GM23338 (cell line): ENCODE measurements around the gene MBD5. TPM values are rescaled to one million over a fixed set of nuclear protein-coding genes. Genes with fewer than 3 reads are reported as not detected.

Experiments used
- ATAC-seq: fragments of 200-7000 bp; cut with Tn5 transposase; 3 replicates; pipeline ENCODE4 v1.9.1; 2020
- DNase-seq: peaks from one replicate; pipeline ENCODE4 v3.0.0-alpha.2; 2015; ENCODE audit warnings: low spot score
- H2AFZ ChIP-seq: fragments of 200-600 bp; sonication (generic); 2 replicates; pipeline ENCODE4 v1.8.0; 2016; ENCODE audit warnings: antibody characterized with exemption, mild to moderate bottlenecking, moderate library complexity
- H3F3A ChIP-seq: fragments of 200-600 bp; sonication (generic); replicated peaks from 2 replicates; pipeline ENCODE4 v1.8.0; 2017; ENCODE audit warnings: antibody characterized with exemption, mixed run types, low read depth
- H3K27ac ChIP-seq: fragments of 200-600 bp; sonication (generic); 2 replicates; pipeline ENCODE4 v1.6.1; 2016; ENCODE audit warnings: low read depth
- H3K27me3 ChIP-seq: fragments of 200-600 bp; sonication (generic); 2 replicates; pipeline ENCODE4 v1.8.0; 2016; ENCODE audit warnings: mild to moderate bottlenecking, mixed run types, moderate library complexity; ENCODE audit not compliant: insufficient read depth
- H3K36me3 ChIP-seq: fragments of 200-600 bp; sonication (generic); 2 replicates; pipeline ENCODE4 v1.8.0; 2016; ENCODE audit warnings: mild to moderate bottlenecking; ENCODE audit not compliant: insufficient read depth
- H3K4me1 ChIP-seq: fragments of 200-600 bp; sonication (generic); 2 replicates; pipeline ENCODE4 v1.8.0; 2016; ENCODE audit warnings: mild to moderate bottlenecking, moderate library complexity; ENCODE audit not compliant: insufficient read depth
- H3K4me2 ChIP-seq: fragments of 200-600 bp; sonication (generic); 2 replicates; pipeline ENCODE4 v1.7.1; 2017; ENCODE audit warnings: mixed run types
- H3K4me3 ChIP-seq: fragments of 200-600 bp; sonication (generic); 2 replicates; pipeline ENCODE4 v1.6.1; 2016; ENCODE audit warnings: mixed run types
- H3K79me2 ChIP-seq: fragments of 200-600 bp; sonication (generic); replicated peaks from 2 replicates; pipeline ENCODE4 v1.8.0; 2017; ENCODE audit warnings: mild to moderate bottlenecking; ENCODE audit not compliant: insufficient read depth
- H3K9me2 ChIP-seq: fragments of 200-600 bp; sonication (generic); 2 replicates; pipeline ENCODE4 v1.8.0; 2017; ENCODE audit not compliant: insufficient read depth
- H4K20me1 ChIP-seq: fragments of 200-600 bp; sonication (generic); replicated peaks from 2 replicates; pipeline ENCODE4 v1.8.0; 2017; ENCODE audit warnings: mild to moderate bottlenecking; ENCODE audit not compliant: insufficient read depth
- H3K27ac Mint-ChIP-seq: 2 replicates; pipeline ENCODE4 v1.8.0; 2020; ENCODE audit warnings: inconsistent platforms, mild to moderate bottlenecking, moderate library complexity, mixed read lengths
- H3K27me3 Mint-ChIP-seq: 3 replicates; pipeline ENCODE4 v1.8.0; 2022; ENCODE audit warnings: low read depth, mild to moderate bottlenecking, moderate library complexity, mixed read lengths, inconsistent platforms; ENCODE audit not compliant: insufficient read depth, poor library complexity
- H3K36me3 Mint-ChIP-seq: 3 replicates; pipeline ENCODE4 v1.8.0; 2021; ENCODE audit warnings: low read depth, mild to moderate bottlenecking, inconsistent platforms, moderate library complexity, mixed read lengths
- H3K4me1 Mint-ChIP-seq: 3 replicates; pipeline ENCODE4 v1.8.0; 2020; ENCODE audit warnings: mild to moderate bottlenecking, inconsistent platforms, mixed read lengths
- H3K4me3 Mint-ChIP-seq: 3 replicates; pipeline ENCODE4 v1.8.0; 2021; ENCODE audit warnings: moderate library complexity, mild to moderate bottlenecking, inconsistent platforms, mixed read lengths
- H3K9me3 Mint-ChIP-seq: 3 replicates; pipeline ENCODE4 v1.8.0; 2020; ENCODE audit warnings: moderate library complexity, mild to moderate bottlenecking, inconsistent platforms, mixed read lengths
- CREB1 ChIP-seq: fragments of 250-450 bp; sonication (Bioruptor Pico); IDR thresholded peaks from 2 replicates; pipeline ENCODE4 v1.5.0; 2020; ENCODE audit warnings: low read depth, mild to moderate bottlenecking, moderate library complexity
- CTCF ChIP-seq, 2 experiments: fragments of 200-600 bp in 1 of 2; sonication (generic) in 1 of 2; conservative IDR thresholded peaks; 2 replicates each; pipeline versions ENCODE4 v1.5.1 to v1.6.1; 2016 to 2017; ENCODE audit warnings: antibody characterized with exemption in 2 of 2, low read depth in 2 of 2, mild to moderate bottlenecking in 2 of 2, moderate library complexity in 1 of 2
- ETS1 ChIP-seq: IDR thresholded peaks from 2 replicates; pipeline ENCODE4 v1.6.1; 2016; ENCODE audit warnings: antibody characterized with exemption
- EZH2 ChIP-seq: fragments of 200-600 bp; sonication (generic); IDR thresholded peaks from one replicate; pipeline ENCODE4 v1.8.0; 2017; ENCODE audit warnings: antibody characterized with exemption, mild to moderate bottlenecking, low read depth; ENCODE audit not compliant: unreplicated experiment
- EZH2phosphoT487 ChIP-seq: fragments of 200-600 bp; sonication (generic); IDR thresholded peaks from one replicate; pipeline ENCODE4 v1.8.1; 2018; ENCODE audit warnings: antibody characterized with exemption; ENCODE audit not compliant: unreplicated experiment
- JUNB ChIP-seq: IDR thresholded peaks from one replicate; pipeline ENCODE4 v1.6.1; 2016; ENCODE audit warnings: antibody characterized with exemption; ENCODE audit not compliant: unreplicated experiment
- NANOG ChIP-seq: IDR thresholded peaks from 2 replicates; pipeline ENCODE4 v1.6.1; 2016; ENCODE audit warnings: antibody characterized with exemption, borderline replicate concordance
- POLR2AphosphoS5 ChIP-seq: IDR thresholded peaks from 2 replicates; pipeline ENCODE4 v1.6.1; 2016; ENCODE audit warnings: antibody characterized with exemption, low read depth
- REST ChIP-seq: IDR thresholded peaks from one replicate; pipeline ENCODE4 v1.6.1; 2018; ENCODE audit warnings: antibody characterized with exemption; ENCODE audit not compliant: unreplicated experiment
- STAT1 ChIP-seq: IDR thresholded peaks from one replicate; pipeline ENCODE4 v1.6.1; 2016; ENCODE audit warnings: antibody characterized with exemption; ENCODE audit not compliant: unreplicated experiment
- ZNF114 ChIP-seq: fragments of 250-450 bp; sonication (Bioruptor Pico); IDR thresholded peaks from 2 replicates; pipeline ENCODE4 v1.5.0; 2020; ENCODE audit warnings: mild to moderate bottlenecking, moderate library complexity
- ZNF331 ChIP-seq: fragments of 250-450 bp; sonication (Bioruptor Pico); IDR thresholded peaks from 2 replicates; pipeline ENCODE4 v1.5.0; 2020; ENCODE audit warnings: low read depth, mild to moderate bottlenecking, moderate library complexity
- ZNF462 ChIP-seq: fragments of 250-450 bp; sonication (Bioruptor Pico); IDR thresholded peaks from 2 replicates; pipeline ENCODE4 v1.5.0; 2020; ENCODE audit warnings: mild to moderate bottlenecking, moderate library complexity
- polyA plus RNA-seq: library from polyadenylated mRNA; unstranded; fragments of >200 nt; fragmentation: Nextera tagmentation; extraction: Ambion mirVana; gene quantifications from 2 replicates; pipeline ENCODE4 v1.2.1, GENCODE V29; 2016
- total RNA-seq: library from RNA; depleted of rRNA; stranded (reverse); fragments of >200 nt; shearing (Covaris generic); gene quantifications from 2 replicates; pipeline ENCODE4 v1.2.3, GENCODE V29; 2014

MBD5 gene
- total and polyA plus RNA-seq, 2 experiments from 2014 or later, result 16.2 to 23.1 TPM

- no peaks in the 10 kb centered on the region for H3K4me1 Mint-ChIP-seq
- Histone ChIP-seq H3K4me3 (no peak overlapping the region), H3K36me3 (no peaks in the 10 kb centered on the region), H3K4me2 (no peak overlapping the region), H3K27ac (no peak overlapping the region), H3K4me1 (no peaks in the 10 kb centered on the region), H3K79me2 (no peaks in the 10 kb centered on the region), H3K9me2 (no peaks in the 10 kb centered on the region), H3F3A (no peaks in the 10 kb centered on the region), H4K20me1 (no peaks in the 10 kb centered on the region), H2AFZ (no peak overlapping the region), H3K27me3 (no peaks in the 10 kb centered on the region)
- no peaks in the 10 kb centered on the region for H3K9me3 Mint-ChIP-seq
- DNase-seq (no peak), ATAC-seq (no peak)
- H3K27ac Mint-ChIP-seq, result no peak overlapping the region
- H3K27me3 Mint-ChIP-seq, result no peaks in the 10 kb centered on the region
- TF ChIP-seq ZNF462, result no peak
- TF ChIP-seq EZH2phosphoT487, result no peak
- TF ChIP-seq ETS1, result no peak
- no peak for TF ChIP-seq CTCF (conservative IDR thresholded peaks at IDR 0.05; ENCODE audit: low read depth in 2 of 2)
- no peak for TF ChIP-seq ZNF114 (CRISPR knock-in tag)
- no peak for TF ChIP-seq NANOG
- no peak for TF ChIP-seq JUNB
- no peak for TF ChIP-seq CREB1 (CRISPR knock-in tag)
- TF ChIP-seq EZH2, result no peak
- TF ChIP-seq REST, result no peak
- TF ChIP-seq ZNF331 (CRISPR knock-in tag), result no peak
- TF ChIP-seq STAT1, result no peak
- TF ChIP-seq POLR2AphosphoS5, result no peak
- H3K4me3 Mint-ChIP-seq, result no peak overlapping the region
- no peaks in the 10 kb centered on the region for H3K36me3 Mint-ChIP-seq
Measured at GRCh38 chr2:148459377-148459778, 438.5 kb downstream of the MBD5 start.
